Measurements from ENCODE around the gene NAB1. TPM values are rescaled to one million over a fixed set of nuclear protein-coding genes. Genes with fewer than 3 reads are reported as not detected.

The NAB1 gene
- total RNA-seq, 1 experiment from 2014 or later: 32.6 TPM

- intact Hi-C loops (cut with micrococcal nuclease; ENCODE audit: unreplicated experiment): no loop called here
- no peak overlapping the region for H3K4me3 ChIP-seq (ENCODE audit: low read depth, low read length, poor library complexity, severe bottlenecking)
- peaks cover 3% of the 10 kb centered on the region for H3K4me1 ChIP-seq (ENCODE audit: insufficient read depth, low read length, poor library complexity, severe bottlenecking)
- H3K27me3 ChIP-seq (replicated peaks; ENCODE audit: insufficient read depth, low read depth, low read length, poor library complexity): no peaks in the 10 kb centered on the region
- POLR2A ChIA-PET (ENCODE audit: low non-redundant PET): no interaction called here
- H3K9me3 ChIP-seq (ENCODE audit: low read depth, low read length, poor library complexity, severe bottlenecking): no peaks in the 10 kb centered on the region
- CTCF ChIA-PET: no interaction called here
- no peak for DNase-seq (ENCODE audit: low spot score)
- BruUV-seq (replicated peaks): no TSS peak
- no peak for TF ChIP-seq CTCF (conservative IDR thresholded peaks at IDR 0.05; ENCODE audit: low read depth, low read length)
- no peak for TF ChIP-seq EZH2 (IDR thresholded peaks at IDR 0.05; ENCODE audit: borderline replicate concordance, low read depth, low read length, poor library complexity, severe bottlenecking)
- H3K36me3 ChIP-seq (ENCODE audit: insufficient read depth, low read length, poor library complexity, severe bottlenecking): peaks cover 26% of the 10 kb centered on the region
- no peak overlapping the region for H3K27ac ChIP-seq (ENCODE audit: low read depth, low read length, poor library complexity, severe bottlenecking)
These were observed 26.2 kb downstream of the NAB1 start for GRCh38 chr2:190674966-190675650.

- H3K4me3 ChIP-seq (ENCODE audit: low read depth, low read length, poor library complexity, severe bottlenecking): no peak overlapping the region
- no peaks in the 10 kb centered on the region for H3K9me3 ChIP-seq (ENCODE audit: low read depth, low read length, poor library complexity, severe bottlenecking)
- H3K27ac ChIP-seq (ENCODE audit: low read depth, low read length, poor library complexity, severe bottlenecking): no peak overlapping the region
- DNase-seq (ENCODE audit: low spot score): no peak
- BruUV-seq (replicated peaks): no TSS peak
- CTCF ChIA-PET: no interaction called here
- TF ChIP-seq EZH2 (IDR thresholded peaks at IDR 0.05; ENCODE audit: borderline replicate concordance, low read depth, low read length, poor library complexity, severe bottlenecking): no peak
- TF ChIP-seq CTCF (conservative IDR thresholded peaks at IDR 0.05; ENCODE audit: low read depth, low read length): no peak
- peaks cover 5% of the 10 kb centered on the region for H3K4me1 ChIP-seq (ENCODE audit: insufficient read depth, low read length, poor library complexity, severe bottlenecking)
- intact Hi-C loops (cut with micrococcal nuclease; ENCODE audit: unreplicated experiment): no loop called here
- peaks cover 15% of the 10 kb centered on the region for H3K36me3 ChIP-seq (ENCODE audit: insufficient read depth, low read length, poor library complexity, severe bottlenecking)
- H3K27me3 ChIP-seq (replicated peaks; ENCODE audit: insufficient read depth, low read depth, low read length, poor library complexity): no peaks in the 10 kb centered on the region
- POLR2A ChIA-PET (ENCODE audit: low non-redundant PET): no interaction called here
These were observed 28.4 kb downstream of the NAB1 start for GRCh38 chr2:190677255-190677654.

- Histone ChIP-seq H3K27me3 (replicated peaks; ENCODE audit: insufficient read depth, low read depth, low read length, poor library complexity) (no peaks in the 10 kb centered on the region), H3K27ac (ENCODE audit: low read depth, low read length, poor library complexity, severe bottlenecking) (no peak overlapping the region), H3K9me3 (ENCODE audit: low read depth, low read length, poor library complexity, severe bottlenecking) (no peaks in the 10 kb centered on the region), H3K4me3 (ENCODE audit: low read depth, low read length, poor library complexity, severe bottlenecking) (no peak overlapping the region), H3K36me3 (ENCODE audit: insufficient read depth, low read length, poor library complexity, severe bottlenecking) (peaks cover 3% of the 10 kb centered on the region), H3K4me1 (ENCODE audit: insufficient read depth, low read length, poor library complexity, severe bottlenecking) (peaks cover 5% of the 10 kb centered on the region)
- no peak for DNase-seq (ENCODE audit: low spot score)
- POLR2A ChIA-PET (ENCODE audit: low non-redundant PET): no interaction called here
- CTCF ChIA-PET: no interaction called here
- TF ChIP-seq CTCF (conservative IDR thresholded peaks at IDR 0.05; ENCODE audit: low read depth, low read length) (no peak), EZH2 (IDR thresholded peaks at IDR 0.05; ENCODE audit: borderline replicate concordance, low read depth, low read length, poor library complexity, severe bottlenecking) (no peak)
- intact Hi-C loops (cut with micrococcal nuclease; ENCODE audit: unreplicated experiment): no loop called here
- no TSS peak for BruUV-seq (replicated peaks)
These were observed 29.7 kb downstream of the NAB1 start for GRCh38 chr2:190678444-190679162.
